ENCODE measurements around the gene FGFRL1. TPM values are rescaled to one million over a fixed set of nuclear protein-coding genes. Genes with fewer than 3 reads are reported as not detected.
A peak's percentile ranks its signal among the peaks of the same experiment; 100 is the strongest.

The FGFRL1 gene
- total RNA-seq, 6 experiments from 2014 or later = 27.9 to 60.1 (median 45.7) TPM

- intact Hi-C loops (cut with DNase I) = loop anchor here in 1 of 2 donors (10.0 kb wide), 1 partner anchor 199 kb away; no protein-coding TSS in a partner anchor
- Histone ChIP-seq H3K4me1 (no peaks in the 10 kb centered on the region), H3K27ac (no peak overlapping the region), H3K27me3 (no peaks in the 10 kb centered on the region), H3K4me3 (no peak overlapping the region), H3K36me3 (peaks cover 0 to 10% (median 5%) of the 10 kb centered on the region in 4 donors), H3K9me3 (no peaks in the 10 kb centered on the region)
- ATAC-seq = peak; percentile 73 to 87 (median 79)
- DNase-seq = peak; percentile 67 to 77 (median 69)
- no peak for TF ChIP-seq POLR2A (IDR thresholded peaks at IDR 0.05)
- 34% methylated on average over 12 of the region's 17 CpGs for WGBS (ENCODE audit: insufficient coverage, low coverage, low lambda C conversion rate, missing lambda C conversion rate)
These were observed 14.7 kb downstream of the FGFRL1 start for GRCh38 chr4:1026115-1026514.

- Histone ChIP-seq H3K4me1 (no peaks in the 10 kb centered on the region), H3K9me3 (no peaks in the 10 kb centered on the region), H3K27me3 (no peaks in the 10 kb centered on the region), H3K36me3 (peaks cover 0 to 10% (median 5%) of the 10 kb centered on the region in 4 donors), H3K4me3 (no peak overlapping the region), H3K27ac (no peak overlapping the region)
- 50% methylated on average over 1 of the region's 26 CpGs for WGBS (ENCODE audit: insufficient coverage, low coverage, low lambda C conversion rate, missing lambda C conversion rate)
- intact Hi-C loops (cut with DNase I) = loop anchor here in 1 of 2 donors (10.0 kb wide), 1 partner anchor 197 kb away; no protein-coding TSS in a partner anchor
- no peak for DNase-seq
- peak in 2 of 4 donors; percentile 1 to 11 for ATAC-seq
- no peak for TF ChIP-seq CTCF (IDR thresholded peaks at IDR 0.05)
- no peak for TF ChIP-seq POLR2A (IDR thresholded peaks at IDR 0.05)
These were observed 15.9 kb downstream of the FGFRL1 start for GRCh38 chr4:1027219-1027914.

GRCh38 chr4:1027915-1028238 lies 16.5 kb downstream of the FGFRL1 start:
- Histone ChIP-seq H3K4me3 (no peak overlapping the region), H3K27me3 (no peaks in the 10 kb centered on the region), H3K9me3 (no peaks in the 10 kb centered on the region), H3K4me1 (no peaks in the 10 kb centered on the region), H3K36me3 (peaks cover 0 to 10% (median 5%) of the 10 kb centered on the region in 4 donors), H3K27ac (no peak overlapping the region)
- WGBS (ENCODE audit: insufficient coverage, low coverage, low lambda C conversion rate, missing lambda C conversion rate) = no CpG with 5 or more reads among the region's 9 CpGs
- TF ChIP-seq CTCF (IDR thresholded peaks at IDR 0.05) (no peak), POLR2A (IDR thresholded peaks at IDR 0.05) (no peak)
- no peak for DNase-seq
- intact Hi-C loops (cut with DNase I) = loop anchor here in 1 of 2 donors (10.0 kb wide), 1 partner anchor 197 kb away; no protein-coding TSS in a partner anchor
- peak; percentile 6 to 25 (median 18) for ATAC-seq

GRCh38 chr4:1028574-1029220 lies 17.3 kb downstream of the FGFRL1 start:
- 66% methylated on average over 10 of the region's 36 CpGs for WGBS (ENCODE audit: insufficient coverage, low coverage, low lambda C conversion rate, missing lambda C conversion rate)
- Histone ChIP-seq H3K4me3 (no peak overlapping the region), H3K4me1 (no peaks in the 10 kb centered on the region), H3K27me3 (no peaks in the 10 kb centered on the region), H3K36me3 (peaks cover 0 to 10% (median 5%) of the 10 kb centered on the region in 4 donors), H3K9me3 (no peaks in the 10 kb centered on the region), H3K27ac (no peak overlapping the region)
- intact Hi-C loops (cut with DNase I) = loop anchor here in 1 of 2 donors (10.0 kb wide), 1 partner anchor 196 kb away; no protein-coding TSS in a partner anchor
- DNase-seq = no peak
- ATAC-seq = no peak
- no peak for TF ChIP-seq CTCF (IDR thresholded peaks at IDR 0.05)
- no peak for TF ChIP-seq POLR2A (IDR thresholded peaks at IDR 0.05)

GRCh38 chr4:1029529-1029928 lies 18.1 kb downstream of the FGFRL1 start:
- no peak overlapping the region for H3K4me3 ChIP-seq
- DNase-seq (no peak), ATAC-seq (no peak)
- H3K36me3 ChIP-seq = peaks cover 0 to 8% (median 3%) of the 10 kb centered on the region in 4 donors
- H3K27ac ChIP-seq = no peak overlapping the region
- no peak for TF ChIP-seq CTCF (IDR thresholded peaks at IDR 0.05)
- no peak for TF ChIP-seq POLR2A (IDR thresholded peaks at IDR 0.05)
- no peaks in the 10 kb centered on the region for H3K9me3 ChIP-seq
- H3K27me3 ChIP-seq = no peaks in the 10 kb centered on the region
- no peaks in the 10 kb centered on the region for H3K4me1 ChIP-seq
- WGBS (ENCODE audit: insufficient coverage, low coverage, low lambda C conversion rate, missing lambda C conversion rate) = 35% methylated on average over 5 of the region's 17 CpGs
- intact Hi-C loops (cut with DNase I) = loop anchor here in 1 of 2 donors (10.0 kb wide), 1 partner anchor 195 kb away; no protein-coding TSS in a partner anchor

Measured in right lobe of liver (tissue), 6 donors.